NT2/D1 (cell line): ENCODE results near the gene ADCY3.
A peak's percentile ranks its signal among the peaks of the same experiment; 100 is the strongest.

Experiments used
- DNase-seq: peaks from one replicate; pipeline ENCODE4 v3.0.0-alpha.2; 2011; ENCODE audit warnings: low read depth, low spot score
- H3K27me3 ChIP-seq: 2 replicates; pipeline ENCODE4 v1.6.0; 2011; ENCODE audit warnings: mild to moderate bottlenecking; ENCODE audit not compliant: insufficient read length, insufficient read depth
- H3K36me3 ChIP-seq: 2 replicates; pipeline ENCODE4 v1.6.1; 2011; ENCODE audit warnings: mild to moderate bottlenecking, low read length, mixed read lengths; ENCODE audit not compliant: insufficient read depth, insufficient read length
- H3K4me1 ChIP-seq: 2 replicates; pipeline ENCODE4 v1.5.1; 2011; ENCODE audit not compliant: insufficient read depth, insufficient read length
- H3K4me3 ChIP-seq: 2 replicates; pipeline ENCODE4 v1.5.1; 2011; ENCODE audit warnings: low read depth; ENCODE audit not compliant: insufficient read length
- H3K9ac ChIP-seq: 2 replicates; pipeline ENCODE4 v1.6.0; 2011; ENCODE audit warnings: low read depth; ENCODE audit not compliant: insufficient read length
- H3K9me3 ChIP-seq: 2 replicates; pipeline ENCODE4 v1.5.1; 2011; ENCODE audit warnings: mild to moderate bottlenecking, low read length; ENCODE audit not compliant: insufficient read depth
- SUZ12 ChIP-seq: IDR thresholded peaks from 2 replicates; pipeline ENCODE4 v1.6.1; 2011; ENCODE audit not compliant: insufficient read length, insufficient read depth; ENCODE audit errors: extremely low read depth
- YY1 ChIP-seq: IDR thresholded peaks from 2 replicates; pipeline ENCODE4 v1.6.1; 2011; ENCODE audit not compliant: insufficient read length, insufficient read depth
- ZNF274 ChIP-seq: IDR thresholded peaks from 2 replicates; pipeline ENCODE4 v1.6.1; 2011; ENCODE audit warnings: mild to moderate bottlenecking, low read depth, low read length

The ADCY3 gene

GRCh38 chr2:24792874-24793760 lies 126.9 kb downstream of the ADCY3 start, which contains the start of the genes CENPO and PTRHD1:
Gene CENPO (plus strand): TSS chr2:24793425. CDS start chr2:24793920, 495 bp downstream.
Gene PTRHD1 (minus strand): TSS chr2:24793391. CDS start chr2:24793377, 14 bp downstream.
- H3K9me3 ChIP-seq = no peaks in the 10 kb centered on the region
- H3K4me1 ChIP-seq = no peaks in the 10 kb centered on the region
- H3K9ac ChIP-seq = peak within 1 kb of the TSS; percentile 96
- TF ChIP-seq YY1 (peak; percentile 94), SUZ12 (no peak)
- H3K4me3 ChIP-seq = peak within 1 kb of the TSS; percentile 90
- peak; percentile 97 for DNase-seq
- H3K36me3 ChIP-seq = peaks cover 50% of the 10 kb centered on the region
- H3K27me3 ChIP-seq = no peaks in the 10 kb centered on the region

- TF ChIP-seq YY1 (no peak), ZNF274 (no peak), SUZ12 (no peak)
- no peaks in the 10 kb centered on the region for H3K4me1 ChIP-seq
- H3K9ac ChIP-seq = peak overlapping the region; percentile 96
- DNase-seq = no peak
- no peaks in the 10 kb centered on the region for H3K27me3 ChIP-seq
- H3K36me3 ChIP-seq = peaks cover 44% of the 10 kb centered on the region
- H3K4me3 ChIP-seq = peak overlapping the region; percentile 90
- no peaks in the 10 kb centered on the region for H3K9me3 ChIP-seq
These were observed 127.5 kb downstream of the ADCY3 start for GRCh38 chr2:24792542-24792873.

- Histone ChIP-seq H3K9ac (no peak overlapping the region), H3K9me3 (no peaks in the 10 kb centered on the region), H3K36me3 (peaks cover 34% of the 10 kb centered on the region), H3K4me3 (no peak overlapping the region), H3K4me1 (no peaks in the 10 kb centered on the region), H3K27me3 (no peaks in the 10 kb centered on the region)
- no peak for TF ChIP-seq YY1
- TF ChIP-seq ZNF274 = no peak
- TF ChIP-seq SUZ12 = no peak
- DNase-seq = no peak
These were observed 128.6 kb downstream of the ADCY3 start for GRCh38 chr2:24791452-24791851.

GRCh38 chr2:24788816-24789215 lies 131.2 kb downstream of the ADCY3 start:
- TF ChIP-seq YY1 = no peak
- TF ChIP-seq SUZ12 = no peak
- TF ChIP-seq ZNF274 = no peak
- Histone ChIP-seq H3K9me3 (no peaks in the 10 kb centered on the region), H3K9ac (no peak overlapping the region), H3K27me3 (no peaks in the 10 kb centered on the region), H3K4me3 (no peak overlapping the region), H3K36me3 (peaks cover 18% of the 10 kb centered on the region), H3K4me1 (no peaks in the 10 kb centered on the region)
- DNase-seq = no peak

GRCh38 chr2:24787532-24787931 lies 132.5 kb downstream of the ADCY3 start:
- no peak for DNase-seq
- TF ChIP-seq YY1 (no peak), SUZ12 (no peak), ZNF274 (no peak)
- Histone ChIP-seq H3K9me3 (no peaks in the 10 kb centered on the region), H3K9ac (no peak overlapping the region), H3K27me3 (no peaks in the 10 kb centered on the region), H3K4me3 (no peak overlapping the region), H3K4me1 (no peaks in the 10 kb centered on the region), H3K36me3 (peaks cover 17% of the 10 kb centered on the region)

GRCh38 chr2:24785671-24786321 lies 134.2 kb downstream of the ADCY3 start:
- Histone ChIP-seq H3K9ac (no peak overlapping the region), H3K9me3 (no peaks in the 10 kb centered on the region)
- DNase-seq = no peak

GRCh38 chr2:24783641-24784040 lies 136.4 kb downstream of the ADCY3 start:
- DNase-seq = no peak
- Histone ChIP-seq H3K4me1 (no peaks in the 10 kb centered on the region), H3K27me3 (no peaks in the 10 kb centered on the region), H3K36me3 (peaks cover under 1% of the 10 kb centered on the region), H3K4me3 (no peak overlapping the region), H3K9me3 (no peaks in the 10 kb centered on the region), H3K9ac (no peak overlapping the region)
- no peak for TF ChIP-seq ZNF274
- TF ChIP-seq YY1 = no peak
- TF ChIP-seq SUZ12 = no peak

More at GRCh38 chr2:24785671-24786321, 134.2 kb downstream of the ADCY3 start:
- H3K4me1 ChIP-seq = no peaks in the 10 kb centered on the region
- H3K4me3 ChIP-seq = no peak overlapping the region
- peaks cover 17% of the 10 kb centered on the region for H3K36me3 ChIP-seq
- no peak for TF ChIP-seq ZNF274
- no peak for TF ChIP-seq SUZ12
- no peak for TF ChIP-seq YY1
- no peaks in the 10 kb centered on the region for H3K27me3 ChIP-seq
